ENCODE data around the gene ACVR1C. TPM values are rescaled to one million over a fixed set of nuclear protein-coding genes. Genes with fewer than 3 reads are reported as not detected.
A peak's percentile ranks its signal among the peaks of the same experiment; 100 is the strongest.
"Not testable (repeated sequence)": the region's sequence is repeated elsewhere in the genome, so short reads cannot be mapped to it uniquely, and the experiment has no call there.

Gene ACVR1C
- total RNA-seq, 1 experiment from 2014 or later: 0.40 TPM

DNA sequence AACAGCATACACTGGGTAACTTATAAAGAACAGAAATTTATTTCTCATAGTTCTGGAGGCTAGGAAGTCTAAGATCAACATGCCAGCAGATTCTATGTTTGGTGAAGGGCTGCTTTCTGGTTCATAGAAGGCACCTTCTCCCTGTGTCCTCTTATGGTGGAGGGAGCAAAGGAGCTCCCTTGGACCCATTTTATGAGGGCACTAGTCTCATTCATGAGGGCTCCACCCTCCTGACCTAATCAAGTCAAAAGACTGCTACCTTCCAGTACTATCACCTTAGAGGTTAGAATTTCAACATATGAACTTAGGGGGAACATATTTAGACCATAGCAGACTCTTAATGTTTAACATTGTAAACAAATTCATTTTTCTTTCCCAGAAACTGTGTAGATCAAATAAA lies 54.5 kb downstream of the ACVR1C start:
- H2AFZ ChIP-seq (ENCODE audit: low read length): no peak overlapping the region
- DNase-seq: no peak
- no peaks in the 10 kb centered on the region for H3K9me3 ChIP-seq (ENCODE audit: low read length)
- no peaks in the 10 kb centered on the region for H4K20me1 ChIP-seq (ENCODE audit: low read length)
- H3K9ac ChIP-seq (ENCODE audit: low read length): no peak overlapping the region
- H3K9me2 ChIP-seq (replicated peaks; ENCODE audit: low read length): no peaks in the 10 kb centered on the region
- POLR2A ChIA-PET (ENCODE audit: unreplicated experiment): no interaction called here
- H3F3A ChIP-seq (ENCODE audit: low read length, unreplicated experiment): no peaks in the 10 kb centered on the region
- no peaks in the 10 kb centered on the region for H3K79me2 ChIP-seq (ENCODE audit: low read length)
- no peak overlapping the region for H3K27ac ChIP-seq (ENCODE audit: low read length)
- intact Hi-C loops (cut with micrococcal nuclease): no loop called here
- H3K36me3 ChIP-seq (ENCODE audit: low read depth, low read length): no peaks in the 10 kb centered on the region
- BruUV-seq (replicated peaks): no TSS peak
- no peak overlapping the region for H3K4me3 ChIP-seq (ENCODE audit: low read length)
- ATAC-seq: no peak
- H3K4me1 ChIP-seq (ENCODE audit: insufficient read depth, low read length): no peaks in the 10 kb centered on the region
- TF ChIP-seq, protein P1, sequence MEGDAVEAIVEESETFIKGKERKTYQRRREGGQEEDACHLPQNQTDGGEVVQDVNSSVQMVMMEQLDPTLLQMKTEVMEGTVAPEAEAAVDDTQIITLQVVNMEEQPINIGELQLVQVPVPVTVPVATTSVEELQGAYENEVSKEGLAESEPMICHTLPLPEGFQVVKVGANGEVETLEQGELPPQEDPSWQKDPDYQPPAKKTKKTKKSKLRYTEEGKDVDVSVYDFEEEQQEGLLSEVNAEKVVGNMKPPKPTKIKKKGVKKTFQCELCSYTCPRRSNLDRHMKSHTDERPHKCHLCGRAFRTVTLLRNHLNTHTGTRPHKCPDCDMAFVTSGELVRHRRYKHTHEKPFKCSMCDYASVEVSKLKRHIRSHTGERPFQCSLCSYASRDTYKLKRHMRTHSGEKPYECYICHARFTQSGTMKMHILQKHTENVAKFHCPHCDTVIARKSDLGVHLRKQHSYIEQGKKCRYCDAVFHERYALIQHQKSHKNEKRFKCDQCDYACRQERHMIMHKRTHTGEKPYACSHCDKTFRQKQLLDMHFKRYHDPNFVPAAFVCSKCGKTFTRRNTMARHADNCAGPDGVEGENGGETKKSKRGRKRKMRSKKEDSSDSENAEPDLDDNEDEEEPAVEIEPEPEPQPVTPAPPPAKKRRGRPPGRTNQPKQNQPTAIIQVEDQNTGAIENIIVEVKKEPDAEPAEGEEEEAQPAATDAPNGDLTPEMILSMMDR (conservative IDR thresholded peaks at IDR 0.05; ENCODE audit: low read depth, low read length): no peak
- no peak for TF ChIP-seq EZH2phosphoT487 (IDR thresholded peaks at IDR 0.05; ENCODE audit: borderline replicate concordance, low read length)
- TF ChIP-seq EZH2 (IDR thresholded peaks at IDR 0.05; ENCODE audit: low read length, unreplicated experiment): no peak
- CTCF ChIA-PET: no interaction called here
- H3K4me2 ChIP-seq (ENCODE audit: low read length): no peak overlapping the region
- H3K27me3 ChIP-seq (ENCODE audit: low read length): peaks cover 8% of the 10 kb centered on the region; the same call in 1 of the 2 replicates

DNA sequence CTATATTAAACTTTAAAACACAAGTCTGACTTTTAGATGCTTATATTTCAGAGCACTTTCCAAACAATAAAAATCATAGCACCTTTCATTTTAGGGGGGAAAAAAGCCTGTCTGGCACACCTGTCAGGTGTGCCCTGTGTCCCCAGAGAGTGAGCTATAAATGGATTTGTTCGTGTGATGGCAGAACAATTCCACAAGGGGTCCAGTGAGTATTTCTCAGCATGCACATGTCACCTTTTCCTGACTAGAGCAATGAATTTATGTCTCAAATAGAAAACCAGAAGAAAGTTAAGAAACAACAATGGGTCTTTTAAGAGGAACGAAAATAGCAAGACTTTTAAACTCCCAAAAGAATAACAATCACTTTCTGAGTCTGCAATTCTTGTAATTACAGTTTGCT lies 55.9 kb downstream of the ACVR1C start:
- Histone ChIP-seq H3K27ac (ENCODE audit: low read length) (no peak overlapping the region), H3K36me3 (ENCODE audit: low read depth, low read length) (no peaks in the 10 kb centered on the region), H3K9me2 (replicated peaks; ENCODE audit: low read length) (no peaks in the 10 kb centered on the region), H2AFZ (ENCODE audit: low read length) (no peak overlapping the region), H3K4me2 (ENCODE audit: low read length) (no peak overlapping the region), H3F3A (ENCODE audit: low read length, unreplicated experiment) (no peaks in the 10 kb centered on the region), H3K9me3 (ENCODE audit: low read length) (no peaks in the 10 kb centered on the region), H3K27me3 (ENCODE audit: low read length) (no peaks in the 10 kb centered on the region), H3K4me3 (ENCODE audit: low read length) (no peak overlapping the region), H3K79me2 (ENCODE audit: low read length) (no peaks in the 10 kb centered on the region), H3K9ac (ENCODE audit: low read length) (no peak overlapping the region), H4K20me1 (ENCODE audit: low read length) (no peaks in the 10 kb centered on the region), H3K4me1 (ENCODE audit: insufficient read depth, low read length) (no peaks in the 10 kb centered on the region)
- CTCF ChIA-PET: interaction anchor here (0.6 to 0.9 kb wide), 2 partner anchors 14 to 205 kb away, joined by 3 to 5 read pairs; no protein-coding TSS in a partner anchor
- no TSS peak for BruUV-seq (replicated peaks)
- intact Hi-C loops (cut with micrococcal nuclease): no loop called here
- POLR2A ChIA-PET (ENCODE audit: unreplicated experiment): interaction anchor here (0.6 kb wide), 1 partner anchor 84 kb away, joined by 3 read pairs; no protein-coding TSS in a partner anchor
- ATAC-seq (peak; percentile 77), DNase-seq (peak; percentile 43)
- TF ChIP-seq, protein P1 (conservative IDR thresholded peaks at IDR 0.05; ENCODE audit: low read depth, low read length): peak; percentile 60
- TF ChIP-seq EZH2 (IDR thresholded peaks at IDR 0.05; ENCODE audit: low read length, unreplicated experiment): no peak

DNA sequence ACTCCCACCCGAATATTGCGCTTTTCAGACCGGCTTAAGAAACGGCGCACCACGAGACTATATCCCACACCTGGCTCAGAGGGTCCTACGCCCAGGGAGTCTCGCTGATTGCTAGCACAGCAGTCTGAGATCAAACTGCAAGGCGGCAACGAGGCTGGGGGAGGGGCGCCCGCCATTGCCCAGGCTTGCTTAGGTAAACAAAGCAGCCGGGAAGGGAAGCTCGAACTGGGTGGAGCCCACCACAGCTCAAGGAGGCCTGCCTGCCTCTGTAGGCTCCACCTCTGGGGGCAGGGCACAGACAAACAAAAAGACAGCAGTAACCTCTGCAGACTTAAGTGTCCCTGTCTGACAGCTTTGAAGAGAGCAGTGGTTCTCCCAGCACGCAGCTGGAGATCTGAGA lies 62.0 kb downstream of the ACVR1C start:
- ATAC-seq; H3K79me2 ChIP-seq (ENCODE audit: low read length); CTCF ChIA-PET; H3K9ac ChIP-seq (ENCODE audit: low read length); H3K4me3 ChIP-seq (ENCODE audit: low read length); BruUV-seq (replicated peaks); H3K36me3 ChIP-seq (ENCODE audit: low read depth, low read length); H3K27ac ChIP-seq (ENCODE audit: low read length); H3F3A ChIP-seq (ENCODE audit: low read length, unreplicated experiment); intact Hi-C loops (cut with micrococcal nuclease); H3K4me1 ChIP-seq (ENCODE audit: insufficient read depth, low read length); H3K9me2 ChIP-seq (replicated peaks; ENCODE audit: low read length); H2AFZ ChIP-seq (ENCODE audit: low read length); POLR2A ChIA-PET (ENCODE audit: unreplicated experiment); H4K20me1 ChIP-seq (ENCODE audit: low read length); H3K27me3 ChIP-seq (ENCODE audit: low read length); H3K9me3 ChIP-seq (ENCODE audit: low read length); DNase-seq; H3K4me2 ChIP-seq (ENCODE audit: low read length): not testable (repeated sequence)

DNA sequence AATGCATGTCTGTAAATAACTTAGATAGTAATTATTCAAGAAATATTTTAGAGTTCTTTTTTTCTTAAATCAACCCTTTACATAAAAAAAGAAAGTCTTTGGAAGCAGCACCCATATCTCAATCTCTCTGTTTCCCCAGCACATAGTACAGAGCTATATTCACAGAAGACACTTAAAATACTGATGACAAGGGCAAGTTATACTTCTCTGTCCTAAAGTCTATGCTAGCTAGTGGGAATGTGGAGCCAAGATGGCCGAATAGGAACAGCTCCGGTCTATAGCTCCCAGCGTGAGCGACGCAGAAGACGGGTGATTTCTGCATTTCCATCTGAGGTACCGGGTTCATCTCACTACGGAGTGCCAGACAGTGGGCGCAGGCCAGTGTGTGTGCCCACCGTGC lies 62.6 kb downstream of the ACVR1C start:
- H3K4me2 ChIP-seq (ENCODE audit: low read length); DNase-seq; H3K4me3 ChIP-seq (ENCODE audit: low read length); ATAC-seq; intact Hi-C loops (cut with micrococcal nuclease); BruUV-seq (replicated peaks); POLR2A ChIA-PET (ENCODE audit: unreplicated experiment); CTCF ChIA-PET; H3K9ac ChIP-seq (ENCODE audit: low read length); H3K4me1 ChIP-seq (ENCODE audit: insufficient read depth, low read length); H4K20me1 ChIP-seq (ENCODE audit: low read length); H3K27me3 ChIP-seq (ENCODE audit: low read length); H3K9me2 ChIP-seq (replicated peaks; ENCODE audit: low read length); H3K36me3 ChIP-seq (ENCODE audit: low read depth, low read length); H3K27ac ChIP-seq (ENCODE audit: low read length); H2AFZ ChIP-seq (ENCODE audit: low read length); H3K79me2 ChIP-seq (ENCODE audit: low read length); H3K9me3 ChIP-seq (ENCODE audit: low read length); H3F3A ChIP-seq (ENCODE audit: low read length, unreplicated experiment): not testable (repeated sequence)
